ENCODE results near the gene HOXD10.

Gene HOXD10

GRCh38 chr2:176137252-176137580 lies 20.6 kb downstream of the HOXD10 start:
- FAIRE-seq, result no peak

- no peak for FAIRE-seq
Observed at GRCh38 chr2:176137906-176138305, 21.3 kb downstream of the HOXD10 start.

GRCh38 chr2:176138526-176138922 lies 21.9 kb downstream of the HOXD10 start:
- no peak for FAIRE-seq

GRCh38 chr2:176138923-176139660 lies 22.5 kb downstream of the HOXD10 start:
- FAIRE-seq, result no peak

- FAIRE-seq, result no peak
Observed at GRCh38 chr2:176139661-176140512, 23.3 kb downstream of the HOXD10 start.

DNA sequence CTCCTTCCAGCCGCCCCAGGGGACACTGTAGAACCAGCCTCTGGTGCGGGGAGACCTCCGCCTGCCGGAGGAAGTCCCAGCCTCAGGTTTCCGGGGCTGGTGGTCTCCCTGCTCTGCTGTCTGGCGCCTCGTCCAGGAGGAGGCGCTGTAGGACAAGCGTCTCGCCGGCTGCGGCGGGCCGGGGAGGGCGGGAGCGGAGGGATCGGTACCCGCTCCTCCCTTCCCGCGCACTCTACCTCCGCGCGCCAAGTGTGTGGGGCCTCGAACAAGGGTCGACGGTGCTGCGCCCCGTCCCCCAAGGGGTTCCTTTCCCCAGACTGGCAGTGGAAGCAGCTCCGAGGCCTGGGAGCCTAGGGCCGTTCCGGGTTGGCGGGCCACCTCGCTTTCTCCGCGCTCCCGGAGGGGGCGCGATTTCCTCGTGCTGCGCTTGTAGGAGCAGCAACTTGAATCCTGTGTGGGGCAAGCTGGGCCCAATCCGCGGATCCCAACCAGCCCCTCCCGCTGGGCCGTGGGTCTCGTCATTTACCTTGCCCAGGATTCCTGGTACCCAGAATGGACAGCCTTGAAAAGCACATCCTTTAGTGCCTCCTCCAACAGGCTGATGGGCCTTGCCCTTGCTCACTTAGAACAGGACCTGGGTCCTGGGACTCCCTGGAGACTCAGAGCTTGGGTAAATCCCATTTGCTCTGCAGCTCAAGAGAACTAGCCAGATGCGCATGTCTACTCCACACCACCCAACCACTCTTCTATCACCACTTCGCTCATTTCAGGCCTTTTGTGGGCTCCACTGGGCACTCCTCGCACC lies 24.1 kb downstream of the HOXD10 start:
- FAIRE-seq, result no peak

DNA sequence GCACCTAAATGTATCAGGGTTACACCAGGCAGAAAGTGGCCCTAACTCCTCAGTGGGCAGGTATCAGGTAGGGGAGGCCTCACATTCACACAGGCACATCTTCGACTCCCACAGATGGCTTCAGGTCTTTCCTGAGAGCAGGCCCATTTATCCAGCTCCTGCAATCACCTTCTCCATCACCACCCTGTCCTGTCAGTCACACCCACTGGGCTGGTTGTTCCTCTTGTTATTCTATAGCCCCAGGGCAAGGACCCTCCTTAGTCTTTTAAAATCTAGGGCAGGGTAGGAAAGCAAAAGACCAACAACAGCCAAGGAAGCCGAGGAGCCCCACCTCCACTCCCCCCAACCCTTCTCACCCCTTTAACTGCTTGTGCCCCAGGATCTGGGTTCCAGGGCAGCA lies 25.7 kb downstream of the HOXD10 start:
- FAIRE-seq, result no peak

DNA sequence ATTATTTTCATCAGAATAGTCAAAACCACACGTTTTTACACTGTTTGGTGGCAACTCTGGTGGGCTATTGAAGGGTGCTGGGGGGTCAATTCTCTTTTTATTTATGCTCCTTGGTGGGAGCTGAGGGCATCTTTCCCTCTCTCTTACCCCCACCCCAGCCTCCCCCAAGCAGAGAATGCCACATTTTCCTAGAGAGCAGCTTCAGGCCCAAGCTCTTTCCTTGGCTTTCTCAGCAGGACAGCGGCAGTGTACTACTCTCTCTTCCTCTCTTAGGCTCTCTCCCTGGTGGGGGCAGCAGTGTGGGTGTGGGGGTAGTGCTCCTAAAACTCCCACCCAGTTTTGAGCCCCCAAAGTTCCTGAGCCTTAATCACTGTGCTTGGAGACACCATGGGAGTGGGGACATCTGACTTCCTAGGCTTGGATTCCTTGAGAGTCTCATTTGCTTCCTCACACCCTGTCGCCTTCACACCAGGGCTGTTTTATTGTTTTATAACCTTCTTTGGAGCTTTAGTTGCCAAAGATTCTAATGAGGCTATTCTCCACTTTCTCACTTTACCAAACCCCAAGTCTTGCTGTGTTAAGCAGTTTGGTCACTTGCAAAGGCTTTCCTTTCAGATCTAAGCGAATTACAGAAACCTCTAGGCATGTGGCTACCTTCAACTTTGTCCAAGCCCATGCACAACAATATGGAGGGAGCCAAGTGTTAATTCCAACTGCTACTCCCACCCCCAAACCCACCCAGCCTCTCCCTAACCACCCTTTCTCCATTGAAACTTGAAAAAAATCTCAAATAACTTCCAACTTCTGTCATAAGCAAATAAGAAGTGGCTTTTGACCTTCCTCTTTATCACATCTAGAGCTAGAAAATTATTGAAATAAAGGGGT lies 28.7 kb downstream of the HOXD10 start:
- FAIRE-seq, result no peak

GRCh38 chr2:176146101-176146500 lies 29.5 kb downstream of the HOXD10 start:
- FAIRE-seq, result peak; percentile 12

DNA sequence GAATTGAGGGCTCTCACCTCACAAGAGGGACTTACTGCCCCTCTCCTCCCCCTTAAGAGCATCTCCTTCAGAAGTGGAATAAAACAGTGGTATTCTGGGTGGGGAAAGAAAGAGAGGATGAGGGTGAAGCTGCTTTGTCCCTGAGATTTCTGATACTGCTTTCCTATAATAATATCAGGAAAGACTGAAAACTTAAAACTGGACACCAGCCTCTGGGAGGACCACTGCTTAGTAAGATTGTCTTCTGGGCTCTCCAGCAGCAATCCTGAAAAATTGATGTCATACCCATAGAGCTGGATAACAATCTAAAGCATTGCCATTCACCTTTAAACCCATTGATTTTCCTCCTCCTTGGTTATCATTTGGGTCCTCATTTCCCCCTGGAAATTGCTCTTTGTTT lies 30.1 kb downstream of the HOXD10 start:
- no peak for FAIRE-seq

- FAIRE-seq, result no peak
Observed at GRCh38 chr2:176147210-176147799, 30.7 kb downstream of the HOXD10 start.

DNA sequence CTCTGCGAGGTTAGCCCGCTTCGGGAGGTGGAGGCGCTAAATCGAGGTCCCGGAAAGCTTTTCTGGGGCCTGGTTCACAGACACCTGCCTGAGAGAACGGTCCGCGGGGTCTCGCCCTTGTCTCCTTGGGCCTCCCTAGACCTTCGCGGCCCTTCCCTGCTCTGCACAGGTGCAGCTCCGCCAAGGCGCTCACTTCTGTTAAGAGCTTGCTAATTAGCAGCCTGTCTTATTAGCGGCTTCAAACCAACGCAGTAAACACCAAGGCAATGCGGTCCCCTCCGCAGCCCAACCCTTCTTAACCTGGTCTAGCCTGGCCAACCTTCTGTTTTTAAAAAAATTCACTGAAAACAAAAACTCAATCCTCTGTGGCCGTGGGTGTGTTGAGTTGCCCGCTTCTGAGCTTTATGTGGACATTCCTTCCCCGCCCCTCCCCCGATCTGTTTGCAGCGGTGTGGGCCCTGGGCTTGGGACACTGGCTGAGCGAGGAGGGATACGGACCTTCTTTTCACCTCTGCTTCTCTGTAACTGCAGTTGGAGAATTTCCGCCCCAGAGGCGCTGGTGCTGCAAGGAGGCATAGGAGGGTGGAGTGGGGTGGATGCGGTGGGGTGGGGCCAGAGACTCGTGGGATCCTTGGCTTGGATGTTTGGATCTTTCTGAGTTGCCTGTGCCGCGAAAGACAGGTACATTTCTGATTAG lies 31.4 kb downstream of the HOXD10 start:
- FAIRE-seq, result no peak

DNA sequence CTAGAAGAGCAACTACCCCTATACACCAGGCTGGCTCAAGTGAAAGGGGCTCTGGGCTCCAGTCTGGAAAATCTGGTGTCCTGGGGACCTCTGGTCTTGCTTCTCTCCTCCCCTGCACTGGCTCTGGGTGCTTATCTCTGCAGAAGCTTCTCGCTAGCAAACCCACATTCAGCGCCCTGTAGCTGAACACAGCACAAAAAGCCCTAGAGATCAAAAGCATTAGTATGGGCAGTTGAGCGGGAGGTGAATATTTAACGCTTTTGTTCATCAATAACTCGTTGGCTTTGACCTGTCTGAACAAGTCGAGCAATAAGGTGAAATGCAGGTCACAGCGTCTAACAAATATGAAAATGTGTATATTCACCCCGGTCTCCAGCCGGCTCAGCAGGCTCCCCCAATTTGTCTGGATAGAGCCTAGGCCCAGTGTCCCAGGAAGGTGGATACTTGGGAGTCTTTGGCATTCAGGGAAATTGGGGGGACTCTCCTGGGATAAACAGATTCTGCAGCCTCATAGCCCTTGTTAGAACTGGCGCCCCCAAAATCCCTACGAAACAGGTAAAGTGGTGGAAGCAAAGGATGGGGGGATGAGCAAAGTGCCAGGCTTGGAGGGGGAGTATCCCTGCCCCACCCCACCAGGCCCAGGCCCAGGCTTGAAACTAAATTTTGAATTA lies 32.3 kb downstream of the HOXD10 start:
- FAIRE-seq, result no peak

GRCh38 chr2:176149481-176149938 lies 32.9 kb downstream of the HOXD10 start:
- FAIRE-seq, result no peak

GRCh38 chr2:176149939-176150583 lies 33.5 kb downstream of the HOXD10 start:
- no peak for FAIRE-seq

GRCh38 chr2:176150584-176151441 lies 34.2 kb downstream of the HOXD10 start:
- FAIRE-seq, result no peak

GRCh38 chr2:176151442-176152287 lies 35.1 kb downstream of the HOXD10 start, which contains the start of gene HOXD4:
HOXD4 (plus strand) TSS chr2:176151550; CDS start chr2:176151634, 84 bp downstream.
- FAIRE-seq, result no peak

Measured in endometrium (tissue), 2 donors.